ENCODE data around the gene MARS1. TPM values are rescaled to one million over a fixed set of nuclear protein-coding genes. Genes with fewer than 3 reads are reported as not detected.
"Not testable (repeated sequence)": the region's sequence is repeated elsewhere in the genome, so short reads cannot be mapped to it uniquely, and the experiment has no call there.

MARS1 gene
- total RNA-seq, 4 donors from 2014 or later, result 55.2 to 173 (median 97.8) TPM

- Histone ChIP-seq H3K36me3 (peaks cover 12 to 21% of the 10 kb centered on the region in 2 donors), H3K4me1 (peaks cover 7 to 14% of the 10 kb centered on the region in 2 donors), H3K27me3 (no peaks in the 10 kb centered on the region), H3K4me3 (replicated peaks in 1 of 3) (no peak overlapping the region), H3K27ac (no peak overlapping the region), H3K9me3 (no peaks in the 10 kb centered on the region)
- whole genome bisulfite sequencing, 2 donors, result 92 to 93% methylated on average over 15 of the region's 15 CpGs
- intact Hi-C loops (cut with DNase I), result no loop called here
- TF ChIP-seq CTCF (IDR thresholded peaks at IDR 0.05), result no peak
- TF ChIP-seq POLR2A (IDR thresholded peaks at IDR 0.05), result no peak
- no peak for DNase-seq
These were observed 3.8 kb downstream of the MARS1 start for GRCh38 chr12:57491393-57492280.

DNA sequence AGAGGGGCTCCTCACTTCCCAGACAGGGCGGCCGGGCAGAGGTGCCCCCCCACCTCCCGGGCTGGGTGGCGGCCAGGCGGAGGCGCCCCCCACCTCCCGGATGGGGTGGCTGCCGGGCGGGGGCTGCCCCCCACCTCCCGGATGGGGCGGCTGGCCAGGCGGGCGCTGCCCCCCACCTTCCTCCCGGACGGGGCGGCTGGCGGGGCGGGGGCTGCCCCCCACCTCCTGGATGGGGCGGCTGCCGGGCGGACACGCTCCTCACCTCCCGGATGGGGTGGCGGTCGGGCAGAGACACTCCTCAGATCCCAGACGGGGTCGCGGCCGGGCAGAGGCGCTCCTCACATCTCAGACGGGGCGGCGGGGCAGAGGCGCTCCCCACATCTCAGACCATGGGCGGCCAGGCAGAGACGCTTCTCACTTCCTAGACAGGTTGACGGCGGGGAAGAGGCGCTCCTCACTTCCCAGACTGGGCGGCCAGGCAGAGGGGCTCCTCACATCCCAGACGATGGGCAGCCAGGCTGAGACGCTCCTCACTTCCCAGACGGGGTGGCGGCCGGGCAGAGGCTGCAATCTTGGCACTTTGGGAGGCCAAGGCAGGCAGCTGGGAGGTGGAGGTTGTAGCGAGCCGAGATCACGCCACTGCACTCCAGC is 7.3 kb downstream of the MARS1 start:
- peaks cover 23 to 36% of the 10 kb centered on the region in 2 donors for H3K36me3 ChIP-seq
- 95 to 97% methylated on average over 19 to 28 of the region's 48 CpGs for WGBS, 2 donors
- H3K27me3 ChIP-seq; H3K4me3 ChIP-seq (replicated peaks in 1 of 3); intact Hi-C loops (cut with DNase I); DNase-seq; H3K9me3 ChIP-seq; H3K27ac ChIP-seq; H3K4me1 ChIP-seq: not testable (repeated sequence)

GRCh38 chr12:57496822-57497221 is 9.0 kb downstream of the MARS1 start:
- Histone ChIP-seq H3K36me3 (peaks cover 24 to 34% of the 10 kb centered on the region in 2 donors), H3K27ac (no peak overlapping the region), H3K9me3 (no peaks in the 10 kb centered on the region), H3K4me3 (replicated peaks in 1 of 3) (no peak overlapping the region), H3K4me1 (no peaks in the 10 kb centered on the region), H3K27me3 (no peaks in the 10 kb centered on the region)
- intact Hi-C loops (cut with DNase I), result no loop called here
- DNase-seq, result no peak
- TF ChIP-seq CTCF (IDR thresholded peaks at IDR 0.05) (no peak), POLR2A (IDR thresholded peaks at IDR 0.05) (no peak)

DNA sequence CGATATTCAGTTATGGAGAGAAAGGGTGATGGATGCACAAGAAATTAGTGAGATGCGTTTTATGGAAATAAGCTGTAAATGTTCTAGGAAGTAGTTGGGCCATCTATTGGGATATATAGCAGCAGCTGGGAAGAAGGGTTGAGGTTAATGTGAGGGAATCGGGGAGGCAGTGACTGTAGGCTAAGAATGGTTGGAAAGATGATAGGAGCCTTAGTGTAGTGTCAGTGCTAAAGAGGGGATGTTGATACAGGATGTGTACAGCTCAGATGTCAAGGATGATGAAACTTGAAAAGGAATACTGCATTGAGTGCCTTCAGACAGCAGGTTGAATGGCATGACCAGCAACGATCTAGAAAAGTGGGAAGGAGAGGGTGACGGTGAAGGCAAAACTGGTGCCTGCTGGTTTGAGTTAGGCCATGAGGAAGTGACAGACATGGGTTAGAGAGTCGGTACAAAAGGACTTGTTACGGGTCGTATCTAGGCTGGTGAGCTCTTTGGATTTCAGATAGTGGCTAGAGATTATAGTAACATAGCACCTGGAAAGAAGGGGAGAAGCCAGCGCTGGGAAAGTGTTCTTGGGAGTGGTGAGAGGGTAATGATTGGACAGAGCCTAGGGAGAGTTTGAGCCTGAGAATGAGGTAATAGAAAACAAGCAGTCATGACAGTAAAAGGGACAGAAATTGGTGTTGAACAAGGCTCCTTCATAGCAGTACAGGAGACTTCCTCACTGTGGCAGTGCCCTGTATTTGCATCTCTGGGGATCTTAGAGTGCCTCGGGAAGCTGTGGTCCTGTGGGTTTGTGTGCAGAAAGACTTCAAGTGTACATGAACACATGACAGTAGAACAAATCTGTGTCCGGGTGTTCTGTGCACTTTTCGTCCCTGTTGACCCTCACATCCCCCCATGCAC is 9.6 kb downstream of the MARS1 start:
- WGBS, 2 donors, result 95% methylated on average over 12 of the region's 12 CpGs
- Histone ChIP-seq H3K9me3 (no peaks in the 10 kb centered on the region), H3K36me3 (peaks cover 23 to 38% of the 10 kb centered on the region in 2 donors), H3K27ac (no peak overlapping the region), H3K4me3 (replicated peaks in 1 of 3) (no peak overlapping the region), H3K27me3 (no peaks in the 10 kb centered on the region), H3K4me1 (no peaks in the 10 kb centered on the region)
- no peak for DNase-seq
- intact Hi-C loops (cut with DNase I), result no loop called here
- TF ChIP-seq POLR2A (IDR thresholded peaks at IDR 0.05) (no peak), CTCF (IDR thresholded peaks at IDR 0.05) (no peak)

GRCh38 chr12:57498132-57498502 is 10.2 kb downstream of the MARS1 start:
- intact Hi-C loops (cut with DNase I), result no loop called here
- H3K36me3 ChIP-seq, result peaks cover 23 to 44% of the 10 kb centered on the region in 2 donors
- 94% methylated on average over 9 of the region's 9 CpGs for WGBS, 2 donors
- TF ChIP-seq CTCF (IDR thresholded peaks at IDR 0.05) (no peak), POLR2A (IDR thresholded peaks at IDR 0.05) (no peak)
- no peak overlapping the region for H3K27ac ChIP-seq
- no peaks in the 10 kb centered on the region for H3K9me3 ChIP-seq
- DNase-seq, result no peak
- no peaks in the 10 kb centered on the region for H3K27me3 ChIP-seq
- H3K4me1 ChIP-seq, result no peaks in the 10 kb centered on the region
- no peak overlapping the region for H3K4me3 ChIP-seq (replicated peaks in 1 of 3)
